SU-DHL-6 (cell line): ENCODE results near the gene SUSD4.

ENCODE experiments used
- H2AFZ ChIP-seq: fragments of 200-600 bp; sonication (generic); 2 replicates; pipeline ENCODE4 v1.6.1; 2014; ENCODE audit warnings: low read depth, mild to moderate bottlenecking, moderate library complexity, mixed read lengths, antibody characterized with exemption, low read length; ENCODE audit not compliant: severe bottlenecking
- H3F3A ChIP-seq: fragments of 200-600 bp; shearing (Covaris generic); 2 replicates; pipeline ENCODE4 v1.6.0; 2016; ENCODE audit warnings: antibody characterized with exemption, mild to moderate bottlenecking; ENCODE audit not compliant: insufficient read depth
- H3K27ac ChIP-seq: fragments of 200-600 bp; sonication (generic); 2 replicates; pipeline ENCODE4 v1.5.1; 2016; ENCODE audit warnings: low read depth, mild to moderate bottlenecking, low read length, moderate library complexity, mixed read lengths
- H3K27me3 ChIP-seq: fragments of 200-600 bp; sonication (generic), shearing (Covaris generic); 2 replicates; pipeline ENCODE4 v1.6.0; 2014; ENCODE audit warnings: mild to moderate bottlenecking, low read length
- H3K36me3 ChIP-seq: fragments of 200-600 bp; sonication (generic); 2 replicates; pipeline ENCODE4 v1.6.1; 2014; ENCODE audit warnings: mild to moderate bottlenecking, low read length, mixed read lengths
- H3K4me2 ChIP-seq: fragments of 300-600, 200-600 bp; shearing (Covaris generic), sonication (generic); 2 replicates; pipeline ENCODE4 v1.6.0; 2014; ENCODE audit warnings: low read length, low read depth, mild to moderate bottlenecking; ENCODE audit not compliant: poor library complexity, severe bottlenecking
- H3K4me3 ChIP-seq: fragments of 200-600 bp; sonication (generic); 2 replicates; pipeline ENCODE4 v1.5.1; 2014; ENCODE audit warnings: antibody characterized with exemption, low read length, mild to moderate bottlenecking, mixed read lengths; ENCODE audit not compliant: insufficient read depth, poor library complexity, severe bottlenecking
- H3K79me2 ChIP-seq: fragments of 200-600 bp; sonication (generic); 2 replicates; pipeline ENCODE4 v1.6.1; 2014; ENCODE audit warnings: mild to moderate bottlenecking, low read length, moderate library complexity; ENCODE audit not compliant: insufficient read depth
- H3K9ac ChIP-seq: fragments of 200-600 bp; sonication (generic); 2 replicates; pipeline ENCODE4 v1.7.0; 2014; ENCODE audit warnings: mild to moderate bottlenecking, low read length
- H3K9me2 ChIP-seq: fragments of 200-600 bp; sonication (generic); replicated peaks from 2 replicates; pipeline ENCODE4 v1.6.1; 2014; ENCODE audit warnings: low read length; ENCODE audit not compliant: insufficient read depth
- H3K9me3 ChIP-seq: fragments of 200-600 bp; sonication (generic); 2 replicates; pipeline ENCODE4 v1.6.1; 2014; ENCODE audit warnings: low read length, mixed read lengths; ENCODE audit not compliant: insufficient read depth
- H4K20me1 ChIP-seq: fragments of 200-600 bp; sonication (generic); 2 replicates; pipeline ENCODE4 v1.6.1; 2014; ENCODE audit warnings: low read depth, mild to moderate bottlenecking, antibody characterized with exemption, low read length, moderate library complexity, mixed read lengths
- CTCF ChIP-seq: fragments of 200-600 bp; sonication (generic); IDR thresholded peaks from one replicate; pipeline ENCODE4 v1.5.1; 2017; ENCODE audit warnings: antibody characterized with exemption, mild to moderate bottlenecking, low read length, moderate library complexity; ENCODE audit not compliant: insufficient read depth, poor library complexity, severe bottlenecking
- EZH2phosphoT487 ChIP-seq: fragments of 200-600 bp; sonication (generic), shearing (Covaris generic); conservative IDR thresholded peaks from 2 replicates; pipeline ENCODE4 v1.6.1; 2018; ENCODE audit warnings: mild to moderate bottlenecking, antibody characterized with exemption, low read length, moderate library complexity, mixed read lengths

Gene SUSD4

GRCh38 chr1:223390618-223391017 lies 26.6 kb upstream of the SUSD4 start:
- Histone ChIP-seq H3K4me2 (no peak overlapping the region), H3K9ac (no peak overlapping the region), H3K9me2 (no peaks in the 10 kb centered on the region), H3K9me3 (no peaks in the 10 kb centered on the region), H3K27me3 (no peaks in the 10 kb centered on the region; the same call in 1 of the 2 replicates), H3F3A (no peaks in the 10 kb centered on the region), H3K4me3 (no peak overlapping the region), H2AFZ (no peak overlapping the region), H3K36me3 (no peaks in the 10 kb centered on the region), H3K79me2 (no peaks in the 10 kb centered on the region), H3K27ac (no peak overlapping the region), H4K20me1 (no peaks in the 10 kb centered on the region)
- TF ChIP-seq EZH2phosphoT487 (no peak), CTCF (no peak)

- no peaks in the 10 kb centered on the region for H3K9me2 ChIP-seq
- H3K9me3 ChIP-seq: no peaks in the 10 kb centered on the region
- TF ChIP-seq CTCF (no peak), EZH2phosphoT487 (no peak)
- H3K27me3 ChIP-seq: no peaks in the 10 kb centered on the region; the same call in 1 of the 2 replicates
- no peaks in the 10 kb centered on the region for H4K20me1 ChIP-seq
- no peak overlapping the region for H3K27ac ChIP-seq
- no peak overlapping the region for H3K9ac ChIP-seq
- no peak overlapping the region for H2AFZ ChIP-seq
- no peak overlapping the region for H3K4me2 ChIP-seq
- no peaks in the 10 kb centered on the region for H3K36me3 ChIP-seq
- no peaks in the 10 kb centered on the region for H3F3A ChIP-seq
- no peaks in the 10 kb centered on the region for H3K79me2 ChIP-seq
- no peak overlapping the region for H3K4me3 ChIP-seq
Measured at GRCh38 chr1:223386013-223386412, 22.0 kb upstream of the SUSD4 start.

- no peaks in the 10 kb centered on the region for H4K20me1 ChIP-seq
- no peak overlapping the region for H3K9ac ChIP-seq
- H3K4me3 ChIP-seq: no peak overlapping the region
- H3K27ac ChIP-seq: no peak overlapping the region
- 0 out of 2 replicates have a peak, but pooled peaks cover 2% of the 10 kb centered on the region for H3K27me3 ChIP-seq
- H3K36me3 ChIP-seq: no peaks in the 10 kb centered on the region
- H3F3A ChIP-seq: no peaks in the 10 kb centered on the region
- no peak for TF ChIP-seq CTCF
- TF ChIP-seq EZH2phosphoT487: no peak
- H3K9me3 ChIP-seq: peaks cover 7% of the 10 kb centered on the region; the same call in 1 of the 2 replicates
- no peaks in the 10 kb centered on the region for H3K79me2 ChIP-seq
- no peaks in the 10 kb centered on the region for H3K9me2 ChIP-seq
- H3K4me2 ChIP-seq: no peak overlapping the region
- H2AFZ ChIP-seq: no peak overlapping the region
Measured at GRCh38 chr1:223378754-223379153, 14.8 kb upstream of the SUSD4 start.
